ENCODE data around the gene ARHGAP18.
A peak's percentile ranks its signal among the peaks of the same experiment; 100 is the strongest.
"Not testable (repeated sequence)": the region's sequence is repeated elsewhere in the genome, so short reads cannot be mapped to it uniquely, and the experiment has no call there.

ARHGAP18 gene

DNA sequence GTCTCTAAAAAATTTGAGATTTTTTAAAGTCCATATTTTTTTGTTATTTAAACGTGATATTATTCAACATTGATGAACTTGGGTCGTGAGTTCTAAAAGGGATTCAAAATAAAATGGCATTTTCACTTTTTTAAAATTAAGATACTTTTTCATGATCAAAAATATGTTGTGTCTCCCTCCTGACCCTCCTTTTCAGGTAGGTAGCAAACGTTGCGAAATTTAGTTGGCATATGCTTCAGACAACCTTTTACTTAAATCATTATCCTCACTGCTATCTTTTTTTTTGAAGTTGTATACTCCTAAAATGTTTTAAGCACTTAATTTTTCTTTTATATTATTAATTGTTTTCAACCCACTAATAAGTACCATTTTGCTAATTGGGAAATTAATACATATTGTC lies 133.5 kb downstream of the ARHGAP18 start:
- Histone ChIP-seq H3K23ac (ENCODE audit: low read length) (no peak overlapping the region), H3K27ac (ENCODE audit: low read depth, low read length) (no peak overlapping the region), H3K9me3 (ENCODE audit: insufficient read depth, low read depth, low read length) (no peaks in the 10 kb centered on the region), H3K14ac (ENCODE audit: low read length) (no peak overlapping the region), H2AFZ (ENCODE audit: insufficient read depth, low read length, poor library complexity) (no peak overlapping the region), H4K12ac (ENCODE audit: low read depth, low read length) (no peak overlapping the region), H3K4me2 (ENCODE audit: low read length) (no peak overlapping the region), H2BK12ac (ENCODE audit: low read length) (no peak overlapping the region), H3K4me1 (ENCODE audit: control insufficient read depth in 1 of 2, insufficient read depth in 2 of 2, low read length in 2 of 2) (no peaks in the 10 kb centered on the region), H3K4me3 (ENCODE audit: low read depth, low read length) (no peak overlapping the region), H2BK120ac (ENCODE audit: insufficient read depth, low read length, poor library complexity) (no peak overlapping the region), H3K79me2 (ENCODE audit: control insufficient read depth, insufficient read depth, low read length, poor library complexity) (no peaks in the 10 kb centered on the region), H3K18ac (ENCODE audit: low read length) (no peak overlapping the region), H3K79me1 (ENCODE audit: low read length) (no peaks in the 10 kb centered on the region), H4K91ac (ENCODE audit: low read depth, low read length) (no peak overlapping the region), H2BK5ac (ENCODE audit: low read depth, low read length, poor library complexity) (no peak overlapping the region), H3K9ac (ENCODE audit: low read length) (no peak overlapping the region), H3K36me3 (ENCODE audit: control insufficient read depth in 1 of 2, insufficient read depth in 2 of 2, low read length in 2 of 2) (no peaks in the 10 kb centered on the region), H4K8ac (ENCODE audit: low read depth, low read length) (no peak overlapping the region), H3K4ac (ENCODE audit: low read depth, low read length) (no peak overlapping the region), H2AK5ac (ENCODE audit: low read length) (no peak overlapping the region), H3K27me3 (ENCODE audit: insufficient read depth, low read length) (no peaks in the 10 kb centered on the region)
- no peak for DNase-seq
- no CpG with 5 or more reads among the region's 4 CpGs for WGBS (ENCODE audit: extremely low coverage, insufficient coverage, insufficient read length)

DNA sequence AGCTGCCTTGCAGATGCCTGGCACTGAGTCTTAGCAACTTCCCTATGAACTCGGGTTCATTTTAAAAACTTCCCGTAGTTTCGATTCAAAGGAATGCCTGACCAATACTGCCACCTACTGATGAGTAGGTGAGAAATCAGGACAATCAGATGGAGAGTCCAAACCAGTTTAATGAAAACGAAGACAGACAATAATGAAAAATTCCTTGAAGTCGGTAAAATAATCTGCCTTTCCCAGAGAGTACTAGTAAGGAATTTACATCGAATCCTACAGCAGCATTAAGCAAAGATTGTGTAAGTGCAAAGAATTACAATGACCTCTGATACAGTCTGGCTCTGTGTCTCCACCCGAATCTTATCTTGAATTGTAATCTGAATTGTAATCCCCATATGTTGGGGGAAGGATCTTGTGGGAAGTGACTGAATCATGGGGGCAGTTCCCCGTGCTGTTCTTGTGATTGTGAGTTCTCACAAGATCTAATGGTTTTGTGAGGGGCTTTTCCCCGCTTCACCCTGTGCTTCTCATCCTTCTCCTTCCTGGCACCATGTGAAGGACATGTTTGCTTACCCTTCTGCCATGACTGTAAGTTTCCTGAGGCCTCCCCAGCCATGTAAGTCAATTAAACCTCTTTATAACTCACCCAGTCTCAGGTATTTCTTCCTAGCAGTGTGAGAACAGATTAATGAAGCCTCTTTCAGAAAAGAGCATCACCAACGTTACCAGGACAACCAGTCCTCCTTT lies 134.4 kb downstream of the ARHGAP18 start:
- Histone ChIP-seq H3K4me1 (ENCODE audit: control insufficient read depth in 1 of 2, insufficient read depth in 2 of 2, low read length in 2 of 2) (no peaks in the 10 kb centered on the region), H3K36me3 (ENCODE audit: control insufficient read depth in 1 of 2, insufficient read depth in 2 of 2, low read length in 2 of 2) (no peaks in the 10 kb centered on the region), H3K9ac (ENCODE audit: low read length) (no peak overlapping the region), H3K79me2 (ENCODE audit: control insufficient read depth, insufficient read depth, low read length, poor library complexity) (no peaks in the 10 kb centered on the region), H3K27me3 (ENCODE audit: insufficient read depth, low read length) (no peaks in the 10 kb centered on the region), H4K91ac (ENCODE audit: low read depth, low read length) (no peak overlapping the region), H2AFZ (ENCODE audit: insufficient read depth, low read length, poor library complexity) (no peak overlapping the region), H3K79me1 (ENCODE audit: low read length) (no peaks in the 10 kb centered on the region), H2BK5ac (ENCODE audit: low read depth, low read length, poor library complexity) (no peak overlapping the region), H2BK12ac (ENCODE audit: low read length) (no peak overlapping the region), H3K4ac (ENCODE audit: low read depth, low read length) (no peak overlapping the region), H3K9me3 (ENCODE audit: insufficient read depth, low read depth, low read length) (no peaks in the 10 kb centered on the region), H3K18ac (ENCODE audit: low read length) (no peak overlapping the region), H3K23ac (ENCODE audit: low read length) (no peak overlapping the region), H3K4me2 (ENCODE audit: low read length) (peak overlapping the region; percentile 23), H3K4me3 (ENCODE audit: low read depth, low read length) (no peak overlapping the region), H2BK120ac (ENCODE audit: insufficient read depth, low read length, poor library complexity) (no peak overlapping the region), H2AK5ac (ENCODE audit: low read length) (no peak overlapping the region), H3K14ac (ENCODE audit: low read length) (no peak overlapping the region), H3K27ac (ENCODE audit: low read depth, low read length) (no peak overlapping the region), H4K12ac (ENCODE audit: low read depth, low read length) (no peak overlapping the region), H4K8ac (ENCODE audit: low read depth, low read length) (no peak overlapping the region)
- no CpG with 5 or more reads among the region's 10 CpGs for WGBS (ENCODE audit: extremely low coverage, insufficient coverage, insufficient read length)
- peak; percentile 34 to 72 for DNase-seq

DNA sequence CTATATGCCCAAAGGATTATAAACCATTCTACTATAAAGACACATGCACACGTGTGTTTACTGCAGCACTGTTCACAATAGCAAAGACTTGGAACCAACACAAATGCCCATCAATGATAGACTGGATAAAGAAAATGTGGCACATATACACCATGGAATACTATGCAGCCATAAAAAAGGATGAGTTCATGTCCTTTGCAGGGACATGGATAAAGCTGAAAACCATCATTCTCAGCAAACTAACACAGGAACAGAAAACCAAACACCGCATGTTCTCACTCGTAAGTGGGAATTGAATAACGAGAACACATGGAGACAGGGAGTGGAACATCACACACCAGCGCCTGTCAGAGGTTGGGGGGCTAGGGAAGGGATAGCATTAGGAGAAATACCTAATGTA lies 135.4 kb downstream of the ARHGAP18 start:
- H4K8ac ChIP-seq (ENCODE audit: low read depth, low read length); H3K79me2 ChIP-seq (ENCODE audit: control insufficient read depth, insufficient read depth, low read length, poor library complexity); H3K4me3 ChIP-seq (ENCODE audit: low read depth, low read length); H2BK120ac ChIP-seq (ENCODE audit: insufficient read depth, low read length, poor library complexity); H3K4ac ChIP-seq (ENCODE audit: low read depth, low read length); H2BK5ac ChIP-seq (ENCODE audit: low read depth, low read length, poor library complexity); H3K79me1 ChIP-seq (ENCODE audit: low read length); H3K23ac ChIP-seq (ENCODE audit: low read length); H3K14ac ChIP-seq (ENCODE audit: low read length); H3K9me3 ChIP-seq (ENCODE audit: insufficient read depth, low read depth, low read length); H3K18ac ChIP-seq (ENCODE audit: low read length); DNase-seq; H3K27me3 ChIP-seq (ENCODE audit: insufficient read depth, low read length); H2AFZ ChIP-seq (ENCODE audit: insufficient read depth, low read length, poor library complexity); H3K27ac ChIP-seq (ENCODE audit: low read depth, low read length); H3K4me1 ChIP-seq (ENCODE audit: control insufficient read depth in 1 of 2, insufficient read depth in 2 of 2, low read length in 2 of 2); H4K12ac ChIP-seq (ENCODE audit: low read depth, low read length); H4K91ac ChIP-seq (ENCODE audit: low read depth, low read length); H3K36me3 ChIP-seq (ENCODE audit: control insufficient read depth in 1 of 2, insufficient read depth in 2 of 2, low read length in 2 of 2); H2AK5ac ChIP-seq (ENCODE audit: low read length); H3K9ac ChIP-seq (ENCODE audit: low read length); H3K4me2 ChIP-seq (ENCODE audit: low read length); H2BK12ac ChIP-seq (ENCODE audit: low read length): not testable (repeated sequence)
- no CpG with 5 or more reads among the region's 5 CpGs for WGBS (ENCODE audit: extremely low coverage, insufficient coverage, insufficient read length)

DNA sequence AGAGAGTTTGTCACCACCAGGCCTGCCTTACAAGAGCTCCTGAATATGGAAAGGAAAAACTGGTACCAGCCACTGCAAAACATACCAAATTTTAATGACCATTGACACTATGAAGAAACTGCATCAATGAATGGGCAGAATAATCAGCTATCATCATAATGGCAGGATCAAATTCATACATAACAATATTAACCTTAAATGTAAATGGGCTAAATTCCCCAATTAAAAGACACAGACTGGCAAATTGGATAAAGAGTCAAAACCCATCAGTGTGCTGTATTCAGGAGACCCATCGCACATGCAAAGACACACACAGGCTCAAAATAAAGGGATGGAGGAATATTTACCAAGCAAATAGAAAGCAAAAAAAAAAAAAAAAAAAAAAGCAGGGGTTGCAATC lies 139.0 kb downstream of the ARHGAP18 start:
- not testable (repeated sequence) for H2AK5ac ChIP-seq (ENCODE audit: low read length); H3K27me3 ChIP-seq (ENCODE audit: insufficient read depth, low read length); H3K4me3 ChIP-seq (ENCODE audit: low read depth, low read length); H3K9ac ChIP-seq (ENCODE audit: low read length); H3K4me2 ChIP-seq (ENCODE audit: low read length); H3K4me1 ChIP-seq (ENCODE audit: control insufficient read depth in 1 of 2, insufficient read depth in 2 of 2, low read length in 2 of 2); H2BK120ac ChIP-seq (ENCODE audit: insufficient read depth, low read length, poor library complexity); H3K36me3 ChIP-seq (ENCODE audit: control insufficient read depth in 1 of 2, insufficient read depth in 2 of 2, low read length in 2 of 2); H3K14ac ChIP-seq (ENCODE audit: low read length); H3K79me1 ChIP-seq (ENCODE audit: low read length); H4K8ac ChIP-seq (ENCODE audit: low read depth, low read length); H2BK5ac ChIP-seq (ENCODE audit: low read depth, low read length, poor library complexity); H2BK12ac ChIP-seq (ENCODE audit: low read length); H3K9me3 ChIP-seq (ENCODE audit: insufficient read depth, low read depth, low read length); DNase-seq; H3K18ac ChIP-seq (ENCODE audit: low read length); H2AFZ ChIP-seq (ENCODE audit: insufficient read depth, low read length, poor library complexity); H3K79me2 ChIP-seq (ENCODE audit: control insufficient read depth, insufficient read depth, low read length, poor library complexity); H3K27ac ChIP-seq (ENCODE audit: low read depth, low read length); H3K23ac ChIP-seq (ENCODE audit: low read length); H4K91ac ChIP-seq (ENCODE audit: low read depth, low read length); H3K4ac ChIP-seq (ENCODE audit: low read depth, low read length); H4K12ac ChIP-seq (ENCODE audit: low read depth, low read length)
- WGBS (ENCODE audit: extremely low coverage, insufficient coverage, insufficient read length), result no CpG with 5 or more reads among the region's 1 CpG

Data from trophoblast cell (in vitro differentiated cells and primary cell).